SK-N-MC (cell line): Measurements from ENCODE around the gene DHRS13.

Source experiments
- DNase-seq: peaks from one replicate; pipeline ENCODE4 v3.0.0-alpha.2; 2011; ENCODE audit warnings: low read depth, low spot score
- H3K27ac ChIP-seq: fragments of 200-600 bp; sonication (generic); 2 replicates; pipeline ENCODE4 v1.5.1; 2016; ENCODE audit warnings: mixed run types
- H3K36me3 ChIP-seq: fragments of 200-600 bp; sonication (generic); 2 replicates; pipeline ENCODE4 v1.6.1; 2017; ENCODE audit warnings: antibody characterized with exemption, low read length, mixed read lengths; ENCODE audit not compliant: insufficient read depth
- H3K4me3 ChIP-seq: fragments of 200-600 bp; sonication (generic); 2 replicates; pipeline ENCODE4 v1.5.1; 2016
- H3K9ac ChIP-seq: fragments of 200-600 bp; sonication (generic); 2 replicates; pipeline ENCODE4 v1.8.0; 2017; ENCODE audit warnings: mixed run types, mixed read lengths; ENCODE audit not compliant: insufficient read length
- H3K9me3 ChIP-seq: fragments of 200-600 bp; sonication (generic); 2 replicates; pipeline ENCODE4 v1.6.1; 2017; ENCODE audit warnings: low read depth, mild to moderate bottlenecking, antibody characterized with exemption, low read length, moderate library complexity, mixed read lengths
- EZH2 ChIP-seq: fragments of 200-600 bp; sonication (generic); IDR thresholded peaks from one replicate; pipeline ENCODE4 v1.6.1; 2017; ENCODE audit warnings: antibody characterized with exemption
- FOXP2 ChIP-seq: optimal IDR thresholded peaks from 2 replicates; pipeline ENCODE3; 2011; ENCODE audit warnings: mild to moderate bottlenecking, moderate library complexity; ENCODE audit not compliant: insufficient read depth; ENCODE audit errors: extremely low read length, control extremely low read depth
- POLR2AphosphoS5 ChIP-seq: IDR thresholded peaks from 2 replicates; pipeline ENCODE4 v1.6.1; 2012; ENCODE audit warnings: mild to moderate bottlenecking, low read depth, low read length, borderline replicate concordance

Gene DHRS13

DNA sequence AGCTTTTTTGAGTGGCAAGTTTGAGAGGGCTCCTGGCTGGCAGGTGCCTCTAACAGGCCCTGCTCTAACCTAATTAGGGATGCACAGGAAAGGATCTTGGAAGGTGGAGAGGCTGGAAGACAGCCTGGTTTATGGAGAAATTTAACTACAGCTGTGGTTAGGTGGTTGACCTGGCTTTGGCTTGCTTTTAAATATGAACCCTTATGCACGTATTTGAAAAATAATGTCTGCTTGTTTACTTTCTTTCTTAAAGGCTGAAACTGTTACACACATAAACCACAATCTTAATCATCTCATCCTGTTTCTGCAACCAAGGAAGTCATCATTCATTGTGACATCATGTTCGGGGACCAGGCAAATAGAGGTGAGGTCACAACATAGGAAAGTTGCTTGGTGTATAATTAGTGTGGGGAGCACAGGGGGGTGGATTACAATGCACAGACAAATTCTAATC, 23.1 kb upstream of the DHRS13 start:
- H3K27ac ChIP-seq = no peak overlapping the region
- H3K36me3 ChIP-seq = peaks cover 55% of the 10 kb centered on the region
- H3K4me3 ChIP-seq = no peak overlapping the region
- no peaks in the 10 kb centered on the region for H3K9me3 ChIP-seq
- DNase-seq = no peak
- TF ChIP-seq FOXP2 (no peak), EZH2 (no peak), POLR2AphosphoS5 (no peak)
- no peak overlapping the region for H3K9ac ChIP-seq

GRCh38 chr17:28920201-28920600, 17.3 kb upstream of the DHRS13 start:
- H3K36me3 ChIP-seq = peaks cover 87% of the 10 kb centered on the region
- TF ChIP-seq FOXP2 (no peak), POLR2AphosphoS5 (no peak), EZH2 (no peak)

GRCh38 chr17:28918295-28918694, 15.4 kb upstream of the DHRS13 start:
- TF ChIP-seq EZH2 = no peak
- TF ChIP-seq FOXP2 = no peak
- no peak for TF ChIP-seq POLR2AphosphoS5
- Histone ChIP-seq H3K9me3 (no peaks in the 10 kb centered on the region), H3K4me3 (no peak overlapping the region), H3K36me3 (peaks cover 91% of the 10 kb centered on the region), H3K9ac (no peak overlapping the region), H3K27ac (no peak overlapping the region)
- no peak for DNase-seq

More at GRCh38 chr17:28920201-28920600, 17.3 kb upstream of the DHRS13 start:
- Histone ChIP-seq H3K9me3 (no peaks in the 10 kb centered on the region), H3K4me3 (no peak overlapping the region), H3K9ac (no peak overlapping the region), H3K27ac (no peak overlapping the region)
- DNase-seq = no peak

DNA sequence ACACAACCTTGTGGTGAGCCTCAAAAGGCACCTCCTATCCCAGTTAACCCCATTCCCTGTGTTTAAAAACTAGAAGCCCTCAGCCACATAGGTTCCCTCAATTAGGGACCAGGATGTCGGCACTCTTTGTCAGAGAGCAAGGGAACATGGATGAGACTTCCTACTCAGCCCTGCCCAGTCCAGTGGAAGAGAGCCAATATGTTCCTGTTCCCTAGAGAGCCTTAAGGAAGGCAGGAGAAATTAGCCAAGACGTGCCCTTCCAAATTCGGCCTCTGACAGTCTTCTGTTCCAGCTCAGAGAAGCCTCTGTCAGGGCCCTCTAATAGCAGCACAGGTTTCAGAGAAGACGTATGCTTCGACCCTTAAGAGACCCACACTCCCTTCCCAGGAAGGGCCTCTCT, 14.6 kb upstream of the DHRS13 start:
- peaks cover 92% of the 10 kb centered on the region for H3K36me3 ChIP-seq
- no peak overlapping the region for H3K4me3 ChIP-seq
- no peaks in the 10 kb centered on the region for H3K9me3 ChIP-seq
- H3K9ac ChIP-seq = no peak overlapping the region
- DNase-seq = no peak
- H3K27ac ChIP-seq = no peak overlapping the region
- TF ChIP-seq FOXP2 (no peak), POLR2AphosphoS5 (no peak), EZH2 (no peak)

DNA sequence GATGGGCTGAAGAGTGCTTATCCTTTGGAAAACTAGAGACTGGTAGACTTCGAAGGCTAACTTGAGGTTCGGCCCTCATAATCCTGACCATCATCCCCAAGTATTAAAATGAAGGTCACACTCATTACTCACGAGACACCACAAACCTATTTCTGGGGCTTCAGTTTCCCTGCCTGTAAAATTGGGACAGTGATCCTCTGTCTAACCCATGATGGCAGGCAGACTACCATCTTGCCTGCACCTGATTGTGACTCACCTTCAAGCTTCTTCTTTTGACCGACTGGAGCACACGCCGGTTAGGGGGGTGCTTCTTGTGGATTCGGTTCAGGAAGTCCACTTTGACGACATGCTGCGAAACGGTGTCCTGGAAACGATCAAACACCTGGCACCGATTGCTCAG, 14.2 kb upstream of the DHRS13 start:
- H3K9ac ChIP-seq = no peak overlapping the region
- peaks cover 93% of the 10 kb centered on the region for H3K36me3 ChIP-seq
- TF ChIP-seq FOXP2 (no peak), POLR2AphosphoS5 (no peak), EZH2 (no peak)

GRCh38 chr17:28916302-28916934, 13.5 kb upstream of the DHRS13 start:
- no peak overlapping the region for H3K4me3 ChIP-seq
- no peak overlapping the region for H3K9ac ChIP-seq
- no peak overlapping the region for H3K27ac ChIP-seq
- H3K9me3 ChIP-seq = no peaks in the 10 kb centered on the region
- no peak for TF ChIP-seq POLR2AphosphoS5
- TF ChIP-seq EZH2 = no peak
- TF ChIP-seq FOXP2 = no peak
- DNase-seq = no peak
- peaks cover 93% of the 10 kb centered on the region for H3K36me3 ChIP-seq

More for the DNA sequence above, 14.2 kb upstream of the DHRS13 start:
- Histone ChIP-seq H3K4me3 (no peak overlapping the region), H3K9me3 (no peaks in the 10 kb centered on the region), H3K27ac (no peak overlapping the region)
- DNase-seq = no peak

- DNase-seq = no peak
- Histone ChIP-seq H3K36me3 (peaks cover 96% of the 10 kb centered on the region), H3K9ac (no peak overlapping the region), H3K4me3 (no peak overlapping the region), H3K27ac (no peak overlapping the region), H3K9me3 (no peaks in the 10 kb centered on the region)
- TF ChIP-seq POLR2AphosphoS5 = no peak
- no peak for TF ChIP-seq FOXP2
- no peak for TF ChIP-seq EZH2
Observed at GRCh38 chr17:28912938-28913333, 10.1 kb upstream of the DHRS13 start.

DNA sequence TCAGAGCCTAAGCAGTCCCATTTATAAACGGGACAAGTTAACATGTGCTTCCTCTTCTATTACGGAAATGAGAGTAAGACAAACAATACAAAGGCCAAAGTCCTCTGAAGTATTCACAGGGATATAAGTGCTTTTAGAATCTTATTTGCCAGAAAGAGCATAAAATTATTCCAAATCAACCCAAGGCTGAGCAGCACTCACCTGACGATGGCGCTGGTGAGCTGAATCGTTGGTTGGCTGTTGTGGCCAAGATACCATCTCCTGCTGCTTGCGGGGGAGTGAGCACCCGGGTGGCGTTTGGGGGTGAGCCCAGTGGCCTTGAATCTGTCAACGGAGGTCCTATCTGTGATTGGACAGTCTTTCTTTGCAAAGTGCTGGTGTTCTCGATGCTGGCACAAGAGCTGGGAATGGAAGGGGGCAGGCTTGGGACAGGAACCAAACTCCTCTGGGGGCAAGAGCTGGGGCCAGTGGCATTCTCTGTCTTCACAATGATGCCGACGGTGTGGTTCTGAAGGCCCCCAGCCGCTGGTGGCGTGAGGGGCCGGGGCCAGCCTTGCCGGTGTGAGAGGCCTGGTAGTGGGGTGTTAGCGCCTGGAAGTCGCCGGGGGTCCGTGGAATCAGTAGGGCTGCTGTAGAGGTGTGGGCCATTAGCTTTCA, 9.5 kb upstream of the DHRS13 start:
- DNase-seq = no peak
- peaks cover 96% of the 10 kb centered on the region for H3K36me3 ChIP-seq
- no peak overlapping the region for H3K27ac ChIP-seq

GRCh38 chr17:28911411-28912045, 8.6 kb upstream of the DHRS13 start:
- Histone ChIP-seq H3K36me3 (peaks cover 94% of the 10 kb centered on the region), H3K4me3 (no peak overlapping the region), H3K9me3 (no peaks in the 10 kb centered on the region), H3K27ac (no peak overlapping the region), H3K9ac (no peak overlapping the region)
- no peak for DNase-seq
- TF ChIP-seq POLR2AphosphoS5 (no peak), EZH2 (no peak), FOXP2 (no peak)

More for the DNA sequence above, 9.5 kb upstream of the DHRS13 start:
- Histone ChIP-seq H3K9ac (no peak overlapping the region), H3K9me3 (no peaks in the 10 kb centered on the region), H3K4me3 (no peak overlapping the region)
- TF ChIP-seq FOXP2 (no peak), POLR2AphosphoS5 (no peak), EZH2 (no peak)
